Activated CD4-positive, alpha-beta T cell treated with anti-CD3 and anti-CD28 coated beads for 24 hours (primary cell): ENCODE measurements around the gene NMUR1.
A peak's percentile ranks its signal among the peaks of the same experiment; 100 is the strongest.

Experiments
- DNase-seq, 2 donors: peaks; one replicate each; pipeline ENCODE4 v3.0.0-alpha.2; 2020; ENCODE audit warnings: low read depth in 2 of 2

Gene NMUR1

GRCh38 chr2:231483398-231484329 lies 46.6 kb downstream of the NMUR1 start:
- no peak for DNase-seq

DNA sequence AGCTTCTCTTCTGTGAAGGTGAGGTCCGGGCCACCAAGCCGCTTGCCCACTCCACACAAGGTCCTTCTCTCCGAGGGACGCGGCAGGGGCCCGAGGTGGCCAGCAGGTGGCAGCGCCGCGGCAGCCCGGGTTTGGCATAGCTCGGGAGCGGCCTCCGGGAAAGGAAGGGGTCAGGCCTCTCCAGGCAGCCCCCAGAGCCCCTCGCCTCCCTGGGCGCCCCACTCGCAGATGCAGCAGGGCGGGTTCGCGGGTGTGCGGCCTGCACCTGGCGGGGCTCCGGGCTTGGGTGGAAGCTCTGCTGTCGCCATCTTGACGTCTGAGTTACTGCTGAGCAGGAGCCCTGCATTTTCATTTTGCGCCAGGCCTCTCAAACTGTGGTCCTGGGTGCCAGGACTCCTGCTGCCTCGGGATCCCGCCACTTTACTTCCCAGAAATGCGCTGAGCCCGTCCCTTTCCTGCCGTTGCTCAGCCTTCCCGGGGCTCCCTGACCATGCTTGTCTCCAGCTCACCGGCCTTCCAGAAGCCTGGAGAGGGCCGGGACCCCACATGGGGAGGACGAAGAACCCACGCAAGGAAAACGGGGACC lies 47.3 kb downstream of the NMUR1 start:
- DNase-seq, result peak; percentile 49 to 69

DNA sequence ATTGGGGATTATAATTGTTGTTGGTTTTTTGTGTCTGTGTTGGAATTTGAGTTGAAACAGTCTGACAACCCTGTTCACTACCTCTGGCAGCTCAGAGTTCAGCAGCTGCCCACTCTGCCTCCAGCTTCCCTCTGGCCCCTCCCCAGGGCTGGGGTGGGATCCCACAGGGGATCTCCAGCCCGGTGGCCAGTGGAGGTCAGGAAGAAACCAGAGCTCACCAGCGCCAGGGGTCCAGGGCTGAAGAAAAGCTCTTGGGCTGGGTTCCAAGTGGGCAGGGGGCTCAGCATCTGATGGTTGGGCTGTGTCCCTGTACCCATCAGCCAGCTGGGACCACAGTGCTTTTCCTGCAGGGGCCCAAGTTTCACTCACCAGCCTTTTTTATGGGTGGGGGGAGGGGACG lies 49.5 kb downstream of the NMUR1 start:
- no peak for DNase-seq

DNA sequence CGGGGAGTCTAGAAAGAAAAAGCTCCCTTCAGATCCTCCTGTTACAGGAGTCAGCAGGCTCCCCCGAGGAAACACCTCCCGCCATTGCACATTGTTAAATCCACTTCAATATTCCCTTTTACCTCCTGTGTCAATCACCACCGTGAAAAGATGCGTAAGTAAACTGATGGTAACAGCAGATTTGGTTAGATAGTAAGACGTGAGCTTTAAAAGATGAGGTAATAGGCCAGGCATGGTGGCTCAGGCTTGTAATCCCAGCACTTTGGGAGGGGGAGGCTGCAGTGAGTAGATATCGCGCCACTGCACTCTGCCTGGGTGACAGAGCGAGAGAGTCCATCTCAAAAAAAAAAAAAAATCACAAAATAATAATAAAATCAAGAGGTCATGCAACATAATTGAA lies 50.8 kb downstream of the NMUR1 start:
- no peak for DNase-seq

DNA sequence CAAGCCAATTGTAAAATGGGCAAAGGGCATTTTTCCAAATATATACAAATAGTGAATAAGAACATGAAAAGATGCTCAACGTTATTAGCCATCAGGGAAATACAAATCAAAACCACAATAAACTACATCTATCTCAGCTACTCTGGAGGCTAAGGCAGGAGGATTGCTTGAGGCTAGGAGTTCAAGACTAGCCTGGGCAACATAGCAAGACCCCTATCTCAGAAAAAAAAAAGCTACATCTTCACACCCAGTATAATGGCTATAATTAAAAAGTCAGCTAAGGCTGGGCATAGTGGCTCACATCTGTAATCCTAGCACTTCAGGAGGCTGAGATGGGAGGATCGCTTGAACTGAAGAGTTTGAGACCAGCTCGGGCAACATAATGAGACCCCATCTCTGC lies 53.3 kb downstream of the NMUR1 start:
- DNase-seq, result no peak

- no peak for DNase-seq
Measured at GRCh38 chr2:231475965-231476364, 54.3 kb downstream of the NMUR1 start.
